Smooth muscle cell (in vitro differentiated cells): ENCODE data around the gene NEURL4. TPM values are rescaled to one million over a fixed set of nuclear protein-coding genes. Genes with fewer than 3 reads are reported as not detected.
A peak's percentile ranks its signal among the peaks of the same experiment; 100 is the strongest.

Source experiments
- DNase-seq: peaks from one replicate; lab custom pipeline; 2025; ENCODE audit not compliant: unreplicated experiment; lab: John Stamatoyannopoulos, UW
- H2AFZ ChIP-seq: fragments of 200-600 bp; sonication (generic); 2 replicates; pipeline ENCODE4 v1.6.0; 2016; ENCODE audit warnings: antibody characterized with exemption, low read depth, mild to moderate bottlenecking
- H3F3A ChIP-seq: fragments of 200-600 bp; sonication (generic); 2 replicates; pipeline ENCODE4 v1.6.0; 2017; ENCODE audit warnings: antibody characterized with exemption, low read depth
- H3K27ac ChIP-seq: fragments of 200-600 bp; sonication (generic); 2 replicates; pipeline ENCODE4 v1.5.1; 2016; ENCODE audit warnings: low read depth, mild to moderate bottlenecking
- H3K27me3 ChIP-seq: fragments of 200-600 bp; sonication (generic); 2 replicates; pipeline ENCODE4 v1.6.1; 2016; ENCODE audit warnings: low read depth, mild to moderate bottlenecking
- H3K36me3 ChIP-seq: fragments of 200-600 bp; sonication (generic); 2 replicates; pipeline ENCODE4 v1.5.1; 2016; ENCODE audit warnings: low read depth
- H3K4me1 ChIP-seq: fragments of 200-600 bp; sonication (generic); 2 replicates; pipeline ENCODE4 v1.5.1; 2016; ENCODE audit warnings: low read depth
- H3K4me2 ChIP-seq: fragments of 200-600 bp; sonication (generic); 2 replicates; pipeline ENCODE4 v1.6.0; 2016; ENCODE audit warnings: mild to moderate bottlenecking
- H3K4me3 ChIP-seq: fragments of 200-600 bp; sonication (generic); 2 replicates; pipeline ENCODE4 v1.5.1; 2016; ENCODE audit warnings: mild to moderate bottlenecking
- H3K79me2 ChIP-seq: fragments of 200-600 bp; sonication (generic); 2 replicates; pipeline ENCODE4 v1.6.0; 2016; ENCODE audit warnings: low read depth, mild to moderate bottlenecking
- H3K9ac ChIP-seq: fragments of 200-600 bp; sonication (generic); 2 replicates; pipeline ENCODE4 v1.6.0; 2016; ENCODE audit warnings: low read depth
- H3K9me3 ChIP-seq: fragments of 200-600 bp; sonication (generic); replicated peaks from 2 replicates; pipeline ENCODE4 v1.5.1; 2016; ENCODE audit warnings: low read depth
- H4K20me1 ChIP-seq: fragments of 200-600 bp; sonication (generic); 2 replicates; pipeline ENCODE4 v1.6.0; 2016; ENCODE audit warnings: low read depth
- CTCF ChIP-seq: fragments of 200-600 bp; sonication (generic); IDR thresholded peaks from 2 replicates; pipeline ENCODE4 v1.5.1; 2017; ENCODE audit warnings: borderline replicate concordance, mild to moderate bottlenecking, antibody characterized with exemption; ENCODE audit not compliant: insufficient read depth, poor library complexity, severe bottlenecking
- WGBS: methylation state at CpG from one replicate; pipeline ENCODE4 v1.1.7; 2016; ENCODE audit warnings: low lambda C conversion rate; 5-methylcytosine and 5-hydroxymethylcytosine counted together
- polyA plus RNA-seq: library from polyadenylated mRNA; unstranded; fragments of >200 nt; fragmentation: Nextera tagmentation; extraction: Ambion mirVana; gene quantifications from 2 replicates; pipeline ENCODE4 v1.2.1, GENCODE V29; 2016
- total RNA-seq: library from RNA; depleted of rRNA; stranded (reverse); fragments of >200 nt; gene quantifications from 2 replicates; pipeline ENCODE4 v1.2.3, GENCODE V29; 2014

The NEURL4 gene
- total and polyA plus RNA-seq, 2 experiments from 2014 or later: 5.1 to 8.6 TPM

- Histone ChIP-seq H3K36me3 (peaks cover 4% of the 10 kb centered on the region), H3K4me3 (no peak overlapping the region), H3K9ac (no peak overlapping the region), H3F3A (peaks cover 47% of the 10 kb centered on the region), H3K27me3 (no peaks in the 10 kb centered on the region), H3K4me2 (no peak overlapping the region), H4K20me1 (peaks cover 70% of the 10 kb centered on the region), H3K9me3 (no peaks in the 10 kb centered on the region), H3K4me1 (peaks cover 16% of the 10 kb centered on the region), H2AFZ (no peak overlapping the region), H3K27ac (peak overlapping the region; percentile 95), H3K79me2 (peaks cover 66% of the 10 kb centered on the region)
- WGBS: 93% methylated on average over 7 of the region's 7 CpGs
- TF ChIP-seq CTCF: no peak
- DNase-seq: no peak
Measured at GRCh38 chr17:7311110-7311705, 17.9 kb downstream of the NEURL4 start.

- peaks cover 16% of the 10 kb centered on the region for H3K4me1 ChIP-seq
- TF ChIP-seq CTCF: no peak
- H3F3A ChIP-seq: peaks cover 45% of the 10 kb centered on the region
- peak overlapping the region; percentile 35 for H3K9ac ChIP-seq
- H3K79me2 ChIP-seq: peaks cover 66% of the 10 kb centered on the region
- peaks cover 4% of the 10 kb centered on the region for H3K36me3 ChIP-seq
- peak overlapping the region; percentile 85 for H3K4me3 ChIP-seq
- H3K4me2 ChIP-seq: peak overlapping the region; percentile 99
- no peaks in the 10 kb centered on the region for H3K9me3 ChIP-seq
- H3K27ac ChIP-seq: peak overlapping the region; percentile 95
- H4K20me1 ChIP-seq: peaks cover 68% of the 10 kb centered on the region
- H3K27me3 ChIP-seq: no peaks in the 10 kb centered on the region
- WGBS: 93% methylated on average over 12 of the region's 12 CpGs
- DNase-seq: no peak
- H2AFZ ChIP-seq: no peak overlapping the region
Measured at GRCh38 chr17:7309628-7310027, 19.5 kb downstream of the NEURL4 start.

GRCh38 chr17:7308625-7309433 is 20.3 kb downstream of the NEURL4 start:
- Histone ChIP-seq H3K27me3 (no peaks in the 10 kb centered on the region), H3K4me3 (peak overlapping the region; percentile 85), H4K20me1 (peaks cover 60% of the 10 kb centered on the region), H3K27ac (peak overlapping the region; percentile 95), H3F3A (peaks cover 38% of the 10 kb centered on the region), H2AFZ (no peak overlapping the region), H3K4me2 (peak overlapping the region; percentile 99), H3K4me1 (peaks cover 10% of the 10 kb centered on the region), H3K9me3 (no peaks in the 10 kb centered on the region), H3K36me3 (peaks cover 4% of the 10 kb centered on the region), H3K9ac (peak overlapping the region; percentile 98), H3K79me2 (peaks cover 62% of the 10 kb centered on the region)
- no peak for DNase-seq
- WGBS: 2% methylated on average over 12 of the region's 14 CpGs
- TF ChIP-seq CTCF: no peak
